ENCODE results near the gene ASPHD2. TPM values are rescaled to one million over a fixed set of nuclear protein-coding genes. Genes with fewer than 3 reads are reported as not detected.

ASPHD2 gene
- total RNA-seq, 1 donor from 2014 or later: 10.6 TPM

- no peak overlapping the region for H3K4me3 ChIP-seq (ENCODE audit: low read depth, low read length)
- no peaks in the 10 kb centered on the region for H3K27me3 ChIP-seq (ENCODE audit: control insufficient read depth, insufficient read depth, low read length)
- no peak for DNase-seq (ENCODE audit: low read depth)
- no peaks in the 10 kb centered on the region for H3K36me3 ChIP-seq (ENCODE audit: control insufficient read depth, insufficient read depth, low read length)
- no peak for TF ChIP-seq CTCF (IDR thresholded peaks at IDR 0.05; ENCODE audit: insufficient read depth, low read length, poor library complexity, severe bottlenecking)
These were observed 39.9 kb upstream of the ASPHD2 start for GRCh38 chr22:26389125-26389524.

GRCh38 chr22:26391091-26391490 is 38.0 kb upstream of the ASPHD2 start:
- Histone ChIP-seq H3K4me3 (ENCODE audit: low read depth, low read length) (no peak overlapping the region), H3K27me3 (ENCODE audit: control insufficient read depth, insufficient read depth, low read length) (no peaks in the 10 kb centered on the region), H3K36me3 (ENCODE audit: control insufficient read depth, insufficient read depth, low read length) (no peaks in the 10 kb centered on the region)
- TF ChIP-seq CTCF (IDR thresholded peaks at IDR 0.05; ENCODE audit: insufficient read depth, low read length, poor library complexity, severe bottlenecking): no peak
- no peak for DNase-seq (ENCODE audit: low read depth)

- TF ChIP-seq CTCF (IDR thresholded peaks at IDR 0.05; ENCODE audit: insufficient read depth, low read length, poor library complexity, severe bottlenecking): no peak
- no peaks in the 10 kb centered on the region for H3K27me3 ChIP-seq (ENCODE audit: control insufficient read depth, insufficient read depth, low read length)
- H3K4me3 ChIP-seq (ENCODE audit: low read depth, low read length): no peak overlapping the region
- no peaks in the 10 kb centered on the region for H3K36me3 ChIP-seq (ENCODE audit: control insufficient read depth, insufficient read depth, low read length)
- no peak for DNase-seq (ENCODE audit: low read depth)
These were observed 37.4 kb upstream of the ASPHD2 start for GRCh38 chr22:26391623-26392022.

- H3K27me3 ChIP-seq (ENCODE audit: control insufficient read depth, insufficient read depth, low read length): no peaks in the 10 kb centered on the region
- no peak overlapping the region for H3K4me3 ChIP-seq (ENCODE audit: low read depth, low read length)
- no peak for DNase-seq (ENCODE audit: low read depth)
- no peaks in the 10 kb centered on the region for H3K36me3 ChIP-seq (ENCODE audit: control insufficient read depth, insufficient read depth, low read length)
- TF ChIP-seq CTCF (IDR thresholded peaks at IDR 0.05; ENCODE audit: insufficient read depth, low read length, poor library complexity, severe bottlenecking): peak; percentile 9
These were observed 35.1 kb upstream of the ASPHD2 start for GRCh38 chr22:26393929-26394328.

GRCh38 chr22:26394777-26395176 is 34.3 kb upstream of the ASPHD2 start:
- Histone ChIP-seq H3K4me3 (ENCODE audit: low read depth, low read length) (no peak overlapping the region), H3K36me3 (ENCODE audit: control insufficient read depth, insufficient read depth, low read length) (no peaks in the 10 kb centered on the region), H3K27me3 (ENCODE audit: control insufficient read depth, insufficient read depth, low read length) (no peaks in the 10 kb centered on the region)
- no peak for DNase-seq (ENCODE audit: low read depth)
- no peak for TF ChIP-seq CTCF (IDR thresholded peaks at IDR 0.05; ENCODE audit: insufficient read depth, low read length, poor library complexity, severe bottlenecking)

GRCh38 chr22:26395926-26396325 is 33.1 kb upstream of the ASPHD2 start:
- no peak for DNase-seq (ENCODE audit: low read depth)
- TF ChIP-seq CTCF (IDR thresholded peaks at IDR 0.05; ENCODE audit: insufficient read depth, low read length, poor library complexity, severe bottlenecking): no peak

More at GRCh38 chr22:26395926-26396325, 33.1 kb upstream of the ASPHD2 start:
- Histone ChIP-seq H3K36me3 (ENCODE audit: control insufficient read depth, insufficient read depth, low read length) (no peaks in the 10 kb centered on the region), H3K4me3 (ENCODE audit: low read depth, low read length) (no peak overlapping the region), H3K27me3 (ENCODE audit: control insufficient read depth, insufficient read depth, low read length) (no peaks in the 10 kb centered on the region)
